Testis (tissue), 3 donors: Measurements from ENCODE around the gene NUDT14. TPM values are rescaled to one million over a fixed set of nuclear protein-coding genes. Genes with fewer than 3 reads are reported as not detected.

Experiments
- DNase-seq: peaks from one replicate; pipeline ENCODE4 v3.0.0-alpha.2; 2019
- H3K27ac ChIP-seq, 2 donors: fragments of 200-600 bp; sonication (generic); one replicate each; pipeline ENCODE4 v1.5.1; 2019
- H3K27me3 ChIP-seq: fragments of 200-600 bp; sonication (generic); one replicate; pipeline ENCODE4 v1.5.1; 2019
- H3K36me3 ChIP-seq: fragments of 200-600 bp; sonication (generic); one replicate; pipeline ENCODE4 v1.5.1; 2017; ENCODE audit warnings: low read depth; ENCODE audit errors: missing control alignments
- H3K4me1 ChIP-seq: fragments of 200-600 bp; sonication (generic); one replicate; pipeline ENCODE4 v1.5.1; 2019
- H3K4me3 ChIP-seq, 2 donors: fragments of 200-600 bp; sonication (generic); one replicate each; pipeline ENCODE4 v1.5.1; 2017 to 2019
- H3K9me3 ChIP-seq: fragments of 200-600 bp; sonication (generic); one replicate; pipeline ENCODE4 v1.5.1; 2017
- CTCF ChIP-seq, 3 experiments: fragments of 450-650 bp in 2 of 3; fragments of 200-600 bp in 1 of 3; sonication (generic) in 1 of 3; IDR thresholded peaks; one replicate each; pipeline ENCODE4 v1.5.1; 2016 to 2019; ENCODE audit warnings: antibody characterized with exemption in 3 of 3, mild to moderate bottlenecking in 2 of 3, moderate library complexity in 1 of 3
- POLR2A ChIP-seq: fragments of 450-650 bp; IDR thresholded peaks from one replicate; pipeline ENCODE4 v1.6.1; 2017; ENCODE audit warnings: antibody characterized with exemption, mild to moderate bottlenecking, moderate library complexity
- WGBS, 2 donors: methylation state at CpG; one replicate each; pipeline ENCODE4 v1.1.5; 2018; 5-methylcytosine and 5-hydroxymethylcytosine counted together
- intact Hi-C: fragments of 100-400 bp; cut with DNase I; formaldehyde crosslinking; loops from one replicate; pipeline ENCODE4 v1.15.1; 2023; ENCODE audit warnings: low total_unique reads
- polyA plus RNA-seq: library from polyadenylated mRNA; stranded (reverse); fragments of 350-450 nt; fragmentation: Illumina TruSeq; extraction: RNeasy Lipid Tissue Mini Kit (QIAGEN cat#74804); gene quantifications from one replicate; pipeline ENCODE4 v1.2.3, GENCODE V29; 2014; ENCODE audit warnings: low read depth, low replicate concordance; ENCODE audit not compliant: insufficient read depth
- total RNA-seq, 2 donors: library from RNA; depleted of rRNA; stranded (reverse); fragments of >200 nt; gene quantifications; one replicate each; pipeline ENCODE4 v1.2.3, GENCODE V29; 2016

The NUDT14 gene
- total and polyA plus RNA-seq, 3 donors from 2014 or later, result 22.0 to 40.0 (median 28.1) TPM

DNA sequence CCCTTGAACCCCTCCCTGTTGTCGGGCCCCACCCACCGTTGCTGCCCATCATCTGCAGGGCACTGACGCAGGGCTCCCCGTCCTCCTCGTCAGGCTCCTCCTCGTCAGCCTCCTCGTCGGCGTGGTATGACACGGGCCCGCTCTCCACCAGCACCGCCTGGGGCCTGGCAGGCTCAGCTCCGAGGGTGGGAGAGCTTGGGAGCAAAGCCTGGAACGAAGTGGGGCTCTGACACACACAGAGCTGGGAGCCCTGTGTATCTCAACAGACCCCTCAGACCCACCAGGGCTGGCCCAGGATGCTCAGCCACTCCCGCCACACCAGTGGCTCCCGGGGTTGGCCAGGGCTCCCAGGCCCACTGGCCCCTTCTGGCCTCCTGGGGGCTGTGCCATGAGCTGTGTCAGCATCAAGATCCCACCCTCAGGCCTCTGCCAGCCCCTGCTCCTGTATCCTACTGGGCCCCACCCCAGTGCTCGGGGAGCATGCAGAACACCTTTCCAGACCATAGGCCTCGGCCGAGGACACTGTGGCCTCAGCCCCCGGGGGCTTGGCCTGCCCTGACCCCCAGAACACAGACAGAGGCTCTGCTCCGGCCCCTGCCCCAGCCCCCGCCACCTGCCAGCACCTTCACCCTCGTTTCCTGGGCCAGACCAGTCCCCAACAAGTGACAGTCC, 30.1 kb upstream of the NUDT14 start:
- WGBS, 2 donors, result 89 to 94% methylated on average over 8 to 23 of the region's 23 CpGs
- Histone ChIP-seq H3K4me1 (no peaks in the 10 kb centered on the region), H3K27me3 (no peaks in the 10 kb centered on the region), H3K4me3 (no peak overlapping the region), H3K27ac (no peak overlapping the region), H3K9me3 (no peaks in the 10 kb centered on the region), H3K36me3 (no peaks in the 10 kb centered on the region)
- no peak for DNase-seq
- intact Hi-C loops, result no loop called here
- TF ChIP-seq POLR2A (no peak), CTCF (IDR thresholded peaks at IDR 0.05) (no peak)

DNA sequence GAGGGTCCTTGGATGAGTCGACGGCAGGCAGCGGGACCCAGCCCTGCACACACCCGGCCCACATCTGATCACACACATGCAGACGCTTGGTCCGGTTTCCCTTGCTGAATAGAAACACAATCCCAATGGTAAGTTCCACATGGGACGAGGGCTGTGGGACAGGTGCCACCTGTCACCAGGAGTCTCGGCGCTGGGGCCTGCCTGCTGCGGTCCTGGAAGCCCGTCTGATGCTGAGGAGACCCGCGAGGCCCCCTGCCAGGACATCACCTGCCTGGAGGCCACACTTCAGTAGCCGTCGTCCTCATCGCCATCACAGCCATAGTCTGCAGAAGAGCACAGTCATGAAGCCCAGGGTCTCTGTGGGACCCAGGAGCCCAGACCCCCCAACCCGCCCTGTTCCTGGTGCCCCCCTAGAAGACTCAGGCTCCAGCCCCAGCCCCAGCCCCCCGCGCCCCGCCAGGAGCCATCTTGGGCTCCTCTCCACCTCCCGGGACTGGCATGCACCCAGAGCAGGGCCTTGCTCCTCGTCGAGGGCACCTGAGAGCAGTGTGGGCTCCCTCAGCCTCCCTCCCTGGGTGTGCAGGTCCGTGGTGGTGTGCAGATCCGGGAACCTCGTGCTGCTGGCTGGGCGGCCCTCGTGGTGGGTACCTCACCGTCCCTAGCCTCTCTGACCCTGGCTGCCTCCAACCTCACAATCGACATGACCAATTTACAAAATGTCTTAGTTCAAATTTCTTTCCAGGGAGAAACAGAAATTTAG, 29.3 kb upstream of the NUDT14 start:
- Histone ChIP-seq H3K36me3 (no peaks in the 10 kb centered on the region), H3K27me3 (no peaks in the 10 kb centered on the region), H3K4me3 (no peak overlapping the region), H3K4me1 (peaks cover 5% of the 10 kb centered on the region), H3K27ac (no peak overlapping the region), H3K9me3 (no peaks in the 10 kb centered on the region)
- intact Hi-C loops, result no loop called here
- 81 to 97% methylated on average over 9 to 30 of the region's 30 CpGs for WGBS, 2 donors
- no peak for TF ChIP-seq CTCF (IDR thresholded peaks at IDR 0.05)
- TF ChIP-seq POLR2A, result no peak
- DNase-seq, result no peak

DNA sequence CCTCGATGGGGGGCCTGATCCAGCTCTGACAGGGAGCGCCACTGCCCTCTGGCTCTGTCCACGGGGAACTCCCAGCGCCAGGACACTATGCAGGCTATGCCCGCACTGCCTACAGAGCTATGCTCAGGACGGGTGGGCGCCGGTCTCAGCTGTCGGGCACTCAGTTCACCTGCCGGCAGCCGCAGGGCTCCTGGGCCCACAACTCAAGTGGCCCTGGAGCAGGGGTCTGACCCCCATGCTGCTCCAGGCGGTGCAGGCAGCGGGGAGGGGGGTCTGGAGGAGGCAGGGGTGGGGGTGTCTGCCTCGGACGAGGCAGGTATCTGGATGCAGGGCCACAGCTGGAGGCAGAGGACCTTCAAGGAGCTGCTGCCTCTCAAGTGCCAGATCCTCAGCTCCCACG, 28.5 kb upstream of the NUDT14 start:
- no peaks in the 10 kb centered on the region for H3K36me3 ChIP-seq
- WGBS, 2 donors, result 91% methylated on average over 16 of the region's 16 CpGs; no CpG with 5 or more reads in 1 of the 2 donors
- no peaks in the 10 kb centered on the region for H3K9me3 ChIP-seq
- intact Hi-C loops, result loop anchor here (10.0 kb wide), 1 partner anchor 75 kb away; no protein-coding TSS in a partner anchor
- TF ChIP-seq CTCF (IDR thresholded peaks at IDR 0.05) (no peak), POLR2A (no peak)
- H3K4me1 ChIP-seq, result peaks cover 7% of the 10 kb centered on the region
- H3K4me3 ChIP-seq, result no peak overlapping the region
- H3K27me3 ChIP-seq, result no peaks in the 10 kb centered on the region
- DNase-seq, result no peak
- no peak overlapping the region for H3K27ac ChIP-seq

DNA sequence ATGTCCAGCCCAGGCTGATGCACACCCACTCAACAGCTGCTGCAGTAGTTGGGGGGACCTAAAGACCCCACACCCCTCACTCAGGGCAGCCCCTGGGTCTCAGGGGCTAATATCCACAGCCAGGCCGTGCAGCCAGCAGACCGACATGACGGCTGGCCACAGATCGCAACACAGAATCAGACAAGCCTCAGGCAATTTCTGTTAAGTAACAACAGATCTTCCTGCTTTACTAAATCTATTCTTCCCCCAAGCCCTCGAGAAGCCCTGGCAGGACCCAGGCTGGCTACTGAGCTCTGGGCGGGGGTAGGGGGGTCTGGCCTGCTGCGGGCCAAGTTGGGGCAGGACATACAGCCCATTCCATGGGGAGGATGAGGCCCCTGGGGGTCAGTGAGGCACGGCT, 28.0 kb upstream of the NUDT14 start:
- intact Hi-C loops, result loop anchor here (10.0 kb wide), 1 partner anchor 76 kb away; no protein-coding TSS in a partner anchor
- Histone ChIP-seq H3K4me1 (peaks cover 7% of the 10 kb centered on the region), H3K4me3 (no peak overlapping the region), H3K27me3 (no peaks in the 10 kb centered on the region), H3K36me3 (no peaks in the 10 kb centered on the region), H3K9me3 (no peaks in the 10 kb centered on the region), H3K27ac (no peak overlapping the region)
- TF ChIP-seq CTCF (IDR thresholded peaks at IDR 0.05), result no peak
- no peak for TF ChIP-seq POLR2A
- no peak for DNase-seq
- 81 to 95% methylated on average over 7 to 8 of the region's 8 CpGs for WGBS, 2 donors
